Liver (tissue), 2 donors: ENCODE results near the gene PELI3.

Experiments
- CTCF ChIP-seq: fragments of 150-350 bp; IDR thresholded peaks from 2 replicates; pipeline ENCODE4 v1.5.1; 2017; ENCODE audit warnings: improper control_type of control experiment, low read depth, low read length; ENCODE audit not compliant: missing input control
- ZBTB33 ChIP-seq: IDR thresholded peaks from 2 replicates; pipeline ENCODE4 v1.6.1; 2016; ENCODE audit warnings: antibody characterized with exemption
- donor health status: healthy.

- no peak for TF ChIP-seq CTCF
- TF ChIP-seq ZBTB33: no peak
Observed at GRCh38 chr11:66459138-66459778, 7.4 kb upstream of the PELI3 start.
